Ovary (tissue), 3 donors: ENCODE data around the gene RHOD.

Source experiments
- EP300 ChIP-seq: sonication (generic); formaldehyde crosslinking; IDR thresholded peaks from one replicate; pipeline ENCODE4 v1.6.1; 2017; ENCODE audit warnings: antibody characterized with exemption
- POLR2A ChIP-seq: fragments of 450-650 bp; IDR thresholded peaks from one replicate; pipeline ENCODE4 v1.6.1; 2017; ENCODE audit warnings: antibody characterized with exemption, mild to moderate bottlenecking, moderate library complexity
- TF ChIP-seq, protein P1 (sequence below), 3 donors: fragments of 450-650 bp in 2 of 3; fragments of 200-600 bp in 1 of 3; IDR thresholded peaks; one replicate each; pipeline versions ENCODE4 v1.5.1 to v1.8.0; 2016 to 2022; ENCODE audit warnings: antibody characterized with exemption in 3 of 3, mild to moderate bottlenecking in 1 of 3
- donor health status: DM: no; HTN: no; CAD: no.

- TF ChIP-seq, protein P1, sequence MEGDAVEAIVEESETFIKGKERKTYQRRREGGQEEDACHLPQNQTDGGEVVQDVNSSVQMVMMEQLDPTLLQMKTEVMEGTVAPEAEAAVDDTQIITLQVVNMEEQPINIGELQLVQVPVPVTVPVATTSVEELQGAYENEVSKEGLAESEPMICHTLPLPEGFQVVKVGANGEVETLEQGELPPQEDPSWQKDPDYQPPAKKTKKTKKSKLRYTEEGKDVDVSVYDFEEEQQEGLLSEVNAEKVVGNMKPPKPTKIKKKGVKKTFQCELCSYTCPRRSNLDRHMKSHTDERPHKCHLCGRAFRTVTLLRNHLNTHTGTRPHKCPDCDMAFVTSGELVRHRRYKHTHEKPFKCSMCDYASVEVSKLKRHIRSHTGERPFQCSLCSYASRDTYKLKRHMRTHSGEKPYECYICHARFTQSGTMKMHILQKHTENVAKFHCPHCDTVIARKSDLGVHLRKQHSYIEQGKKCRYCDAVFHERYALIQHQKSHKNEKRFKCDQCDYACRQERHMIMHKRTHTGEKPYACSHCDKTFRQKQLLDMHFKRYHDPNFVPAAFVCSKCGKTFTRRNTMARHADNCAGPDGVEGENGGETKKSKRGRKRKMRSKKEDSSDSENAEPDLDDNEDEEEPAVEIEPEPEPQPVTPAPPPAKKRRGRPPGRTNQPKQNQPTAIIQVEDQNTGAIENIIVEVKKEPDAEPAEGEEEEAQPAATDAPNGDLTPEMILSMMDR (IDR thresholded peaks at IDR 0.05): no peak
- TF ChIP-seq POLR2A (no peak), EP300 (no peak)
These were observed 42.3 kb downstream of the RHOD start for GRCh38 chr11:67098799-67099429.
